ENCODE measurements around the gene TGM5.

TGM5 gene

GRCh38 chr15:43267439-43267838 is 711 bp upstream of the TGM5 start:
- no peak for TF ChIP-seq CTCF (IDR thresholded peaks at IDR 0.05; ENCODE audit: insufficient read depth, low read length, poor library complexity, severe bottlenecking)
- no peak overlapping the region for H3K4me3 ChIP-seq (replicated peaks; ENCODE audit: low read depth, low read length)
- no peaks in the 10 kb centered on the region for H3K36me3 ChIP-seq (ENCODE audit: control insufficient read depth, insufficient read depth, low read length)
- no peaks in the 10 kb centered on the region for H3K27me3 ChIP-seq (replicated peaks; ENCODE audit: control insufficient read depth, insufficient read depth, low read length)
- DNase-seq (ENCODE audit: extremely low read depth, insufficient read length): no peak

GRCh38 chr15:43266386-43266785 is 342 bp downstream of the TGM5 start:
- no peaks in the 10 kb centered on the region for H3K36me3 ChIP-seq (ENCODE audit: control insufficient read depth, insufficient read depth, low read length)
- TF ChIP-seq CTCF (IDR thresholded peaks at IDR 0.05; ENCODE audit: insufficient read depth, low read length, poor library complexity, severe bottlenecking): no peak
- no peak for DNase-seq (ENCODE audit: extremely low read depth, insufficient read length)
- H3K27me3 ChIP-seq (replicated peaks; ENCODE audit: control insufficient read depth, insufficient read depth, low read length): no peaks in the 10 kb centered on the region
- H3K4me3 ChIP-seq (replicated peaks; ENCODE audit: low read depth, low read length): no peak overlapping the region

GRCh38 chr15:43260011-43260615 is 6.6 kb downstream of the TGM5 start:
- TF ChIP-seq CTCF (IDR thresholded peaks at IDR 0.05; ENCODE audit: insufficient read depth, low read length, poor library complexity, severe bottlenecking): no peak
- Histone ChIP-seq H3K4me3 (replicated peaks; ENCODE audit: low read depth, low read length) (no peak overlapping the region), H3K36me3 (ENCODE audit: control insufficient read depth, insufficient read depth, low read length) (no peaks in the 10 kb centered on the region), H3K27me3 (replicated peaks; ENCODE audit: control insufficient read depth, insufficient read depth, low read length) (no peaks in the 10 kb centered on the region)
- no peak for DNase-seq (ENCODE audit: extremely low read depth, insufficient read length)

GRCh38 chr15:43258781-43259180 is 7.9 kb downstream of the TGM5 start:
- Histone ChIP-seq H3K4me3 (replicated peaks; ENCODE audit: low read depth, low read length) (no peak overlapping the region), H3K36me3 (ENCODE audit: control insufficient read depth, insufficient read depth, low read length) (no peaks in the 10 kb centered on the region), H3K27me3 (replicated peaks; ENCODE audit: control insufficient read depth, insufficient read depth, low read length) (no peaks in the 10 kb centered on the region)
- DNase-seq (ENCODE audit: extremely low read depth, insufficient read length): no peak
- TF ChIP-seq CTCF (IDR thresholded peaks at IDR 0.05; ENCODE audit: insufficient read depth, low read length, poor library complexity, severe bottlenecking): no peak

GRCh38 chr15:43256341-43256740 is 10.4 kb downstream of the TGM5 start:
- TF ChIP-seq CTCF (IDR thresholded peaks at IDR 0.05; ENCODE audit: insufficient read depth, low read length, poor library complexity, severe bottlenecking): no peak

GRCh38 chr15:43255376-43255775 is 11.4 kb downstream of the TGM5 start:
- no peak for DNase-seq (ENCODE audit: extremely low read depth, insufficient read length)

More at GRCh38 chr15:43256341-43256740, 10.4 kb downstream of the TGM5 start:
- DNase-seq (ENCODE audit: extremely low read depth, insufficient read length): no peak
- no peaks in the 10 kb centered on the region for H3K36me3 ChIP-seq (ENCODE audit: control insufficient read depth, insufficient read depth, low read length)
- H3K27me3 ChIP-seq (replicated peaks; ENCODE audit: control insufficient read depth, insufficient read depth, low read length): no peaks in the 10 kb centered on the region
- H3K4me3 ChIP-seq (replicated peaks; ENCODE audit: low read depth, low read length): no peak overlapping the region

More at GRCh38 chr15:43255376-43255775, 11.4 kb downstream of the TGM5 start:
- Histone ChIP-seq H3K27me3 (replicated peaks; ENCODE audit: control insufficient read depth, insufficient read depth, low read length) (no peaks in the 10 kb centered on the region), H3K36me3 (ENCODE audit: control insufficient read depth, insufficient read depth, low read length) (no peaks in the 10 kb centered on the region), H3K4me3 (replicated peaks; ENCODE audit: low read depth, low read length) (no peak overlapping the region)
- TF ChIP-seq CTCF (IDR thresholded peaks at IDR 0.05; ENCODE audit: insufficient read depth, low read length, poor library complexity, severe bottlenecking): no peak
